Fibroblast of lung (primary cell): ENCODE results near the gene TJP3.
"Not testable (repeated sequence)": the region's sequence is repeated elsewhere in the genome, so short reads cannot be mapped to it uniquely, and the experiment has no call there.

Experiments used
- EZH2 ChIP-seq: IDR thresholded peaks from 2 replicates; pipeline ENCODE4 v1.5.1; 2012; ENCODE audit warnings: low read length, control low read depth, mild to moderate bottlenecking; ENCODE audit errors: missing control alignments
- TF ChIP-seq, protein P1 (sequence below), 2 donors: IDR thresholded peaks in 1 of 2; conservative IDR thresholded peaks in 1 of 2; 1 replicate in 1 of 2; 2 replicates in 1 of 2; pipeline ENCODE4 v1.5.1; 2011 to 2012; ENCODE audit warnings: low read length in 2 of 2, control low read depth in 1 of 2, inconsistent platforms in 1 of 2, low read depth in 1 of 2, mild to moderate bottlenecking in 1 of 2

DNA sequence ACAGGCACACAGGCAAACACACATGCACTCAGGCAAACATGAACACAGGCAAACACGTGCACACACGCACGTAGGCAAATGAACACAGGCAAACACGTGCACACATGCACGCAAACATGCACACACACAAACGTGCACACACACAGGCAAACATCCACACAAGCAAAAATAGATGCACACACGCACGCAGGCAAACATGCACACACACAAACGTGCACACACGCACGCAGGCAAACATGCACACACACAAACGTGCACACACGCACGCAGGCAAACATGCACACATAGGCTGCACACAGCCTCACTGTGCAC, 41.7 kb upstream of the TJP3 start:
- TF ChIP-seq, protein P1, sequence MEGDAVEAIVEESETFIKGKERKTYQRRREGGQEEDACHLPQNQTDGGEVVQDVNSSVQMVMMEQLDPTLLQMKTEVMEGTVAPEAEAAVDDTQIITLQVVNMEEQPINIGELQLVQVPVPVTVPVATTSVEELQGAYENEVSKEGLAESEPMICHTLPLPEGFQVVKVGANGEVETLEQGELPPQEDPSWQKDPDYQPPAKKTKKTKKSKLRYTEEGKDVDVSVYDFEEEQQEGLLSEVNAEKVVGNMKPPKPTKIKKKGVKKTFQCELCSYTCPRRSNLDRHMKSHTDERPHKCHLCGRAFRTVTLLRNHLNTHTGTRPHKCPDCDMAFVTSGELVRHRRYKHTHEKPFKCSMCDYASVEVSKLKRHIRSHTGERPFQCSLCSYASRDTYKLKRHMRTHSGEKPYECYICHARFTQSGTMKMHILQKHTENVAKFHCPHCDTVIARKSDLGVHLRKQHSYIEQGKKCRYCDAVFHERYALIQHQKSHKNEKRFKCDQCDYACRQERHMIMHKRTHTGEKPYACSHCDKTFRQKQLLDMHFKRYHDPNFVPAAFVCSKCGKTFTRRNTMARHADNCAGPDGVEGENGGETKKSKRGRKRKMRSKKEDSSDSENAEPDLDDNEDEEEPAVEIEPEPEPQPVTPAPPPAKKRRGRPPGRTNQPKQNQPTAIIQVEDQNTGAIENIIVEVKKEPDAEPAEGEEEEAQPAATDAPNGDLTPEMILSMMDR (conservative IDR thresholded peaks at IDR 0.05 in 1 of 2, IDR thresholded peaks at IDR 0.05 in 1 of 2; ENCODE audit: low read depth in 1 of 2, low read length in 2 of 2), result not testable (repeated sequence)
- TF ChIP-seq EZH2, result not testable (repeated sequence)
